Panc1 (cell line): ENCODE results near the gene CIC. TPM values are rescaled to one million over a fixed set of nuclear protein-coding genes. Genes with fewer than 3 reads are reported as not detected.
"Not testable (repeated sequence)": the region's sequence is repeated elsewhere in the genome, so short reads cannot be mapped to it uniquely, and the experiment has no call there.

ENCODE experiments used
- ATAC-seq: fragments of 200-7000 bp; cut with Tn5 transposase; 2 replicates; pipeline ENCODE4 v1.9.1; 2020; ENCODE audit warnings: mild to moderate bottlenecking, moderate library complexity
- BruUV-seq: library from RNA; stranded (reverse); fragments of 400-500 nt; replicated peaks from 2 replicates; lab custom pipeline; 2021; lab: Mats Ljungman, UMichigan
- CTCF ChIA-PET: fragments of 300-600 bp; sonication (Branson Sonifier 250); formaldehyde crosslinking; loops from one replicate; lab custom pipeline; 2022; ENCODE audit warnings: antibody characterized with exemption; lab: Charles Lee
- POLR2A ChIA-PET: fragments of 300-600 bp; sonication (Branson Sonifier 250); formaldehyde crosslinking; loops from one replicate; lab custom pipeline; 2022; ENCODE audit warnings: antibody characterized with exemption; lab: Charles Lee
- DNase-seq: peaks from one replicate; pipeline ENCODE4 v3.0.0-alpha.2; 2010; ENCODE audit warnings: low read depth, low spot score
- H3K27ac ChIP-seq: 2 replicates; pipeline ENCODE4 v1.5.1; 2011; ENCODE audit warnings: mild to moderate bottlenecking, low read length, inconsistent platforms
- H3K27me3 ChIP-seq: fragments of 200-500 bp; sonication (Bioruptor generic); 2 replicates; pipeline ENCODE4 v1.6.0; 2014; ENCODE audit warnings: low read length, inconsistent platforms; ENCODE audit not compliant: control insufficient read depth, insufficient read depth
- H3K36me3 ChIP-seq: fragments of 200-500 bp; sonication (Bioruptor generic); 2 replicates; pipeline ENCODE4 v1.5.1; 2014; ENCODE audit warnings: inconsistent platforms, mild to moderate bottlenecking, low read length, moderate library complexity; ENCODE audit not compliant: control insufficient read depth, insufficient read depth
- H3K4me1 ChIP-seq: 2 replicates; pipeline ENCODE4 v1.5.1; 2011; ENCODE audit warnings: inconsistent platforms, mild to moderate bottlenecking, low read length, moderate library complexity; ENCODE audit not compliant: control insufficient read depth, insufficient read depth
- H3K4me3 ChIP-seq, 2 experiments: 2 replicates each; pipeline ENCODE4 v1.5.1; 2011 to 2012; ENCODE audit warnings: low read depth in 2 of 2, low read length in 2 of 2, mild to moderate bottlenecking in 2 of 2, inconsistent platforms in 1 of 2, moderate library complexity in 1 of 2
- H3K9me3 ChIP-seq: fragments of 200-500 bp; sonication (Bioruptor generic); 2 replicates; pipeline ENCODE4 v1.5.1; 2014; ENCODE audit warnings: low read depth, mild to moderate bottlenecking, inconsistent platforms, low read length, moderate library complexity; ENCODE audit not compliant: control insufficient read depth, insufficient read depth
- POLR2AphosphoS5 ChIP-seq: IDR thresholded peaks from 2 replicates; pipeline ENCODE4 v1.6.1; 2012; ENCODE audit warnings: mild to moderate bottlenecking, low read depth, low read length, moderate library complexity
- SIN3A ChIP-seq: IDR thresholded peaks from 2 replicates; pipeline ENCODE4 v1.6.1; 2012; ENCODE audit warnings: low read depth, mild to moderate bottlenecking, low read length, moderate library complexity, borderline replicate concordance; ENCODE audit not compliant: insufficient read depth
- TCF7L2 ChIP-seq: IDR thresholded peaks from 2 replicates; pipeline ENCODE4 v1.6.1; 2011; ENCODE audit warnings: mild to moderate bottlenecking, low read depth, low read length, inconsistent platforms
- in situ Hi-C: cut with HindIII; loops from 2 replicates; pipeline ENCODE4 v1.10.0; 2016; ENCODE audit warnings: low sequenced_read_pairs, low pct_unique_long_range_greater_than_20kb
- intact Hi-C: fragments of 100-400 bp; cut with micrococcal nuclease; formaldehyde crosslinking; loops from one replicate; pipeline ENCODE4 v1.10.0; 2022; ENCODE audit not compliant: unreplicated experiment
- total RNA-seq: library from RNA; stranded (reverse); gene quantifications from one replicate; pipeline ENCODE4 v1.2.1, GENCODE V29; 2021; ENCODE audit not compliant: unreplicated experiment
- TF ChIP-seq, protein P1 (sequence below): fragments of 450-650 bp; IDR thresholded peaks from 2 replicates; pipeline ENCODE4 v1.5.1; 2017; ENCODE audit warnings: mild to moderate bottlenecking
- TF ChIP-seq, protein P2 (sequence below), 2 experiments: IDR thresholded peaks; 2 replicates each; pipeline ENCODE4 v1.6.1; 2011 to 2012; ENCODE audit warnings: low read depth in 2 of 2, control low read depth in 1 of 2, low read length in 1 of 2, mild to moderate bottlenecking in 1 of 2, moderate library complexity in 1 of 2; ENCODE audit not compliant: insufficient read depth in 1 of 2

Gene CIC
- total RNA-seq, 1 experiment from 2014 or later = 67.4 TPM

DNA sequence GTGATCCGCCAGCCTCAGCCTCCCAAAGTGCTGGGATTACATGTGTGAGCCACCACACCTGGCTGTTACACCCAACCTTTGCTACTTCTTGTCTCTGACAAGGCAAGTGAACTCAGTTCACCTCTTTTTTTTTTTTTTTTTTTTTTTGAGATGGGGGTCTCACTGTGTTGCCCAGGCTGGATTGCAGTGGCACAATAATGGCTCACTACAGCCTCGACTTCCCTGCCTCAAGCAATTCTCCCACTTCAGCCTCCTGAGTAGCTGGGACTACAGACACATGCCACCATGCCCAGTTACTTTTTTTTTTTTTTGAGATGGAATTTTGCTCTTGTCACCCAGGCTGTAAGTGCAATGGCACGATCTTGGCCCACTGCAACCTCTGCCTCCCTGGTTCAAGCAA lies 11.2 kb upstream of the CIC start:
- DNase-seq, H3K27me3 ChIP-seq, H3K9me3 ChIP-seq, H3K27ac ChIP-seq, intact Hi-C loops, H3K4me1 ChIP-seq, ATAC-seq, H3K36me3 ChIP-seq, POLR2A ChIA-PET, BruUV-seq, in situ Hi-C loops, H3K4me3 ChIP-seq: not testable (repeated sequence)
- CTCF ChIA-PET = interaction anchor here (1.1 kb wide), 1 partner anchor 12 kb away, joined by 6 read pairs; no protein-coding TSS in a partner anchor

DNA sequence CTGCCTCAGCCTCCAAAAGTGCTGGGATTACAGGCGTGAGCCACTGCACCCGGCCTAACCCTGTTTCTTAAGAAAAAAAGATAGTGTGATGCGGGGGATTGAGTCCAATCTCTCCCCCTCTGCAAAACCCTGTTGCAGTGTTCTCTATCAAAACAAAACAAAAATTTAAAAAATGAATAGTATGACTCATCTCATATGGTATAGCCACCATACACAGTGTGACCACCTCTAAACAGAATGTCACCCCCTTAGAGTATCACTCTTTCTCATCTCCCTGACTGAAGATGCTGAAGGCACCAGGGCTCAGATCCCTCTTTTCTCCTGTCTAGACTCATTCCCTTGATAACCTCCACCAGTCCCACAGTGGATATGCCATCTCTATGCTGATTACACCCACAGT lies 7.3 kb upstream of the CIC start:
- Histone ChIP-seq H3K4me3 (no peak overlapping the region), H3K9me3 (no peaks in the 10 kb centered on the region), H3K27me3 (no peaks in the 10 kb centered on the region), H3K4me1 (no peaks in the 10 kb centered on the region), H3K27ac (no peak overlapping the region), H3K36me3 (no peaks in the 10 kb centered on the region)
- POLR2A ChIA-PET = no interaction called here
- DNase-seq = no peak
- intact Hi-C loops = no loop called here
- TF ChIP-seq POLR2AphosphoS5 (no peak), SIN3A (no peak), TCF7L2 (no peak)
- TF ChIP-seq, protein P1, sequence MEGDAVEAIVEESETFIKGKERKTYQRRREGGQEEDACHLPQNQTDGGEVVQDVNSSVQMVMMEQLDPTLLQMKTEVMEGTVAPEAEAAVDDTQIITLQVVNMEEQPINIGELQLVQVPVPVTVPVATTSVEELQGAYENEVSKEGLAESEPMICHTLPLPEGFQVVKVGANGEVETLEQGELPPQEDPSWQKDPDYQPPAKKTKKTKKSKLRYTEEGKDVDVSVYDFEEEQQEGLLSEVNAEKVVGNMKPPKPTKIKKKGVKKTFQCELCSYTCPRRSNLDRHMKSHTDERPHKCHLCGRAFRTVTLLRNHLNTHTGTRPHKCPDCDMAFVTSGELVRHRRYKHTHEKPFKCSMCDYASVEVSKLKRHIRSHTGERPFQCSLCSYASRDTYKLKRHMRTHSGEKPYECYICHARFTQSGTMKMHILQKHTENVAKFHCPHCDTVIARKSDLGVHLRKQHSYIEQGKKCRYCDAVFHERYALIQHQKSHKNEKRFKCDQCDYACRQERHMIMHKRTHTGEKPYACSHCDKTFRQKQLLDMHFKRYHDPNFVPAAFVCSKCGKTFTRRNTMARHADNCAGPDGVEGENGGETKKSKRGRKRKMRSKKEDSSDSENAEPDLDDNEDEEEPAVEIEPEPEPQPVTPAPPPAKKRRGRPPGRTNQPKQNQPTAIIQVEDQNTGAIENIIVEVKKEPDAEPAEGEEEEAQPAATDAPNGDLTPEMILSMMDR = no peak
- TF ChIP-seq, protein P2, sequence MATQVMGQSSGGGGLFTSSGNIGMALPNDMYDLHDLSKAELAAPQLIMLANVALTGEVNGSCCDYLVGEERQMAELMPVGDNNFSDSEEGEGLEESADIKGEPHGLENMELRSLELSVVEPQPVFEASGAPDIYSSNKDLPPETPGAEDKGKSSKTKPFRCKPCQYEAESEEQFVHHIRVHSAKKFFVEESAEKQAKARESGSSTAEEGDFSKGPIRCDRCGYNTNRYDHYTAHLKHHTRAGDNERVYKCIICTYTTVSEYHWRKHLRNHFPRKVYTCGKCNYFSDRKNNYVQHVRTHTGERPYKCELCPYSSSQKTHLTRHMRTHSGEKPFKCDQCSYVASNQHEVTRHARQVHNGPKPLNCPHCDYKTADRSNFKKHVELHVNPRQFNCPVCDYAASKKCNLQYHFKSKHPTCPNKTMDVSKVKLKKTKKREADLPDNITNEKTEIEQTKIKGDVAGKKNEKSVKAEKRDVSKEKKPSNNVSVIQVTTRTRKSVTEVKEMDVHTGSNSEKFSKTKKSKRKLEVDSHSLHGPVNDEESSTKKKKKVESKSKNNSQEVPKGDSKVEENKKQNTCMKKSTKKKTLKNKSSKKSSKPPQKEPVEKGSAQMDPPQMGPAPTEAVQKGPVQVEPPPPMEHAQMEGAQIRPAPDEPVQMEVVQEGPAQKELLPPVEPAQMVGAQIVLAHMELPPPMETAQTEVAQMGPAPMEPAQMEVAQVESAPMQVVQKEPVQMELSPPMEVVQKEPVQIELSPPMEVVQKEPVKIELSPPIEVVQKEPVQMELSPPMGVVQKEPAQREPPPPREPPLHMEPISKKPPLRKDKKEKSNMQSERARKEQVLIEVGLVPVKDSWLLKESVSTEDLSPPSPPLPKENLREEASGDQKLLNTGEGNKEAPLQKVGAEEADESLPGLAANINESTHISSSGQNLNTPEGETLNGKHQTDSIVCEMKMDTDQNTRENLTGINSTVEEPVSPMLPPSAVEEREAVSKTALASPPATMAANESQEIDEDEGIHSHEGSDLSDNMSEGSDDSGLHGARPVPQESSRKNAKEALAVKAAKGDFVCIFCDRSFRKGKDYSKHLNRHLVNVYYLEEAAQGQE (IDR thresholded peaks at IDR 0.05; ENCODE audit: insufficient read depth in 1 of 2, low read depth in 2 of 2, low read length in 1 of 2) = no peak
- CTCF ChIA-PET = no interaction called here
- ATAC-seq = no peak
- in situ Hi-C loops = no loop called here
- no TSS peak for BruUV-seq

DNA sequence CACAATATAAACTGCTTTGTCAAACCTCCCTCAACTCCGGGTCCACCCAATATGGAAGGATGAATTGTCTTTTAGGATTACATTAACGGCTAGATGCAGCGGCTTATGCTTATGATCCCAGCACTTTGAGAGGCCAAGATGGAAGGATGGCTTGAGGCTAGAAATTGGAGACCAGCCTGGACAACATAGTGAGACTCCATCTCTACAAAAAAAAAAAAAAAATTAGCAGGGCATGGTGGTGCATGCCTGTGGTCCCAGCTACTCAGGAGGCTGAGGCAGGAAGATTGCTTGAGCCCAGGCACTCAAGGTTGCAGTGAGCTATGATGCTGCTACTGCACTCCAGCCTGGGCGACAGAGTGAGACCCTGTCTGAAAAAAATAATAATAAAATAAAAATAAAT lies 2.9 kb upstream of the CIC start:
- POLR2A ChIA-PET, H3K27ac ChIP-seq, H3K36me3 ChIP-seq, ATAC-seq, H3K27me3 ChIP-seq, DNase-seq, CTCF ChIA-PET, H3K9me3 ChIP-seq, intact Hi-C loops, in situ Hi-C loops, BruUV-seq, H3K4me3 ChIP-seq: not testable (repeated sequence)
- peaks cover 11% of the 10 kb centered on the region for H3K4me1 ChIP-seq

DNA sequence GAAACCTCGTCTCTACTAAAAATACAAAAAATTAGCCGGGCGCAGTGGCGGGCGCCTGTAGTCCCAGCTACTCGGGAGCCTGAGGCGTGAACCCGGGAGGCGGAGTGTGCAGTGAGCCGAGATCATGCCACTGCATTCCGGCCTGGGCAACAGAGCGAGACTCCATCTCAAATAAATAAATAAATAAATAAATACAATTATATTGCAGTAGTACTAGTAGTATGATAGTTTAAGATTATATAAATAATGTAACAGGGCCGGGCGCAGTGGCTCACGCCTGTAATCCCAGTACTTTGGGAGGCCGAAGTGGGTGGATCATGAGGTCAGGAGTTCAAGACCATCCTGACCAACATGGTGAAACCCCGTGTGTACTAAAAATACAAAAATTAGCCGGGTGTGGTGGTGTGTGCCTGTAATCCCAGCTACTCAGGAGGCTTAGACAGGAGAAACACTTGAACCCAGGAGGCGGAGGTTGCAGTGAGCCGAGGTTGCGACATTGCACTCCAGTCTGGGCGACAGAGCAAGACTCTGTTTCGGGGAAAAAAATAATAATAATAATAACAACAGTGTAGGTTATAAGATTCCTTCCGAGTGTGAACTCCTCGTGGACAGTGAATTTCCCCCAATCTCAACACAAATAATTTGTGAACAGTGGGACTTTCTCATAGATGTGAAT lies 2.0 kb upstream of the CIC start:
- CTCF ChIA-PET = not testable (repeated sequence)

More for the DNA sequence above, 2.0 kb upstream of the CIC start:
- intact Hi-C loops, POLR2A ChIA-PET, H3K27me3 ChIP-seq, H3K36me3 ChIP-seq, H3K9me3 ChIP-seq, in situ Hi-C loops, BruUV-seq, DNase-seq, ATAC-seq: not testable (repeated sequence)
- Histone ChIP-seq H3K4me1 (peaks cover 11% of the 10 kb centered on the region), H3K4me3 (peak overlapping the region; percentile 69 to 79; a peak in 1 of 4 replicates), H3K27ac (peak overlapping the region; percentile 93)
